HEK293 (cell line): ENCODE results near the gene PKP3.

ENCODE experiments used
- GLIS2 ChIP-seq: fragments of 450-650 bp; formaldehyde crosslinking; IDR thresholded peaks from 2 replicates; pipeline ENCODE4 v1.5.1; 2016; ENCODE audit warnings: missing biosample characterization, missing genetic modification characterization
- KLF10 ChIP-seq: fragments of 450-650 bp; IDR thresholded peaks from 2 replicates; pipeline ENCODE4 v1.5.1; 2018; ENCODE audit warnings: missing biosample characterization, mild to moderate bottlenecking, missing genetic modification characterization
- ZBTB17 ChIP-seq: fragments of 450-650 bp; formaldehyde crosslinking; IDR thresholded peaks from 2 replicates; pipeline ENCODE4 v1.5.1; 2016; ENCODE audit warnings: missing biosample characterization, missing genetic modification characterization
- ZNF223 ChIP-seq: fragments of 450-650 bp; formaldehyde crosslinking; IDR thresholded peaks from 2 replicates; pipeline ENCODE4 v1.5.1; 2016; ENCODE audit warnings: missing biosample characterization, missing genetic modification characterization
- ZNF404 ChIP-seq: fragments of 450-650 bp; formaldehyde crosslinking; IDR thresholded peaks from 2 replicates; pipeline ENCODE4 v1.5.1; 2017; ENCODE audit warnings: missing biosample characterization, missing genetic modification characterization
- ZNF48 ChIP-seq: fragments of 450-650 bp; formaldehyde crosslinking; IDR thresholded peaks from 2 replicates; pipeline ENCODE4 v1.5.1; 2016; ENCODE audit warnings: missing biosample characterization, missing genetic modification characterization
- TF ChIP-seq, protein P1 (sequence below): fragments of 450-650 bp; formaldehyde crosslinking; IDR thresholded peaks from 2 replicates; pipeline ENCODE4 v1.5.1; 2016; ENCODE audit warnings: missing biosample characterization, missing genetic modification characterization, low read depth
- TF ChIP-seq, protein P2 (sequence below): fragments of 450-650 bp; formaldehyde crosslinking; IDR thresholded peaks from 2 replicates; pipeline ENCODE4 v1.5.1; 2016; ENCODE audit warnings: missing biosample characterization, missing genetic modification characterization

DNA sequence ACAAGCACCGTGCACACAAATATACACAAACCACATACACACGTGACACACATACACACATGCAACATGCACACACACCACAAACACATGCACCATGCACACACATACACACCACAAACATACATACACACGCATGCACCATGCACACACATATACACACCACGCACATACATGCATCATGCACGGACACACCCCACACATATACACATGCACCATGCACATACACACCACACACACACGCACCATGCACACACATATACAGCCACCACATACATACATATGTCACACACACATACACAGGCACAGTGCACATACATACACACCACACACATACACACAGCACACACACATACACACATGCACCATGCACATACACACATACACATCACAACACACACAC is 37.4 kb upstream of the PKP3 start:
- TF ChIP-seq GLIS2 (tag by site-specific recombination) (no peak), KLF10 (tag by site-specific recombination) (no peak), ZNF404 (no peak), ZBTB17 (tag by site-specific recombination) (no peak), ZNF223 (tag by site-specific recombination) (no peak), ZNF48 (no peak)
- TF ChIP-seq, protein P1, sequence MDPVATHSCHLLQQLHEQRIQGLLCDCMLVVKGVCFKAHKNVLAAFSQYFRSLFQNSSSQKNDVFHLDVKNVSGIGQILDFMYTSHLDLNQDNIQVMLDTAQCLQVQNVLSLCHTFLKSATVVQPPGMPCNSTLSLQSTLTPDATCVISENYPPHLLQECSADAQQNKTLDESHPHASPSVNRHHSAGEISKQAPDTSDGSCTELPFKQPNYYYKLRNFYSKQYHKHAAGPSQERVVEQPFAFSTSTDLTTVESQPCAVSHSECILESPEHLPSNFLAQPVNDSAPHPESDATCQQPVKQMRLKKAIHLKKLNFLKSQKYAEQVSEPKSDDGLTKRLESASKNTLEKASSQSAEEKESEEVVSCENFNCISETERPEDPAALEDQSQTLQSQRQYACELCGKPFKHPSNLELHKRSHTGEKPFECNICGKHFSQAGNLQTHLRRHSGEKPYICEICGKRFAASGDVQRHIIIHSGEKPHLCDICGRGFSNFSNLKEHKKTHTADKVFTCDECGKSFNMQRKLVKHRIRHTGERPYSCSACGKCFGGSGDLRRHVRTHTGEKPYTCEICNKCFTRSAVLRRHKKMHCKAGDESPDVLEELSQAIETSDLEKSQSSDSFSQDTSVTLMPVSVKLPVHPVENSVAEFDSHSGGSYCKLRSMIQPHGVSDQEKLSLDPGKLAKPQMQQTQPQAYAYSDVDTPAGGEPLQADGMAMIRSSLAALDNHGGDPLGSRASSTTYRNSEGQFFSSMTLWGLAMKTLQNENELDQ (tag by site-specific recombination): no peak
- TF ChIP-seq, protein P2, sequence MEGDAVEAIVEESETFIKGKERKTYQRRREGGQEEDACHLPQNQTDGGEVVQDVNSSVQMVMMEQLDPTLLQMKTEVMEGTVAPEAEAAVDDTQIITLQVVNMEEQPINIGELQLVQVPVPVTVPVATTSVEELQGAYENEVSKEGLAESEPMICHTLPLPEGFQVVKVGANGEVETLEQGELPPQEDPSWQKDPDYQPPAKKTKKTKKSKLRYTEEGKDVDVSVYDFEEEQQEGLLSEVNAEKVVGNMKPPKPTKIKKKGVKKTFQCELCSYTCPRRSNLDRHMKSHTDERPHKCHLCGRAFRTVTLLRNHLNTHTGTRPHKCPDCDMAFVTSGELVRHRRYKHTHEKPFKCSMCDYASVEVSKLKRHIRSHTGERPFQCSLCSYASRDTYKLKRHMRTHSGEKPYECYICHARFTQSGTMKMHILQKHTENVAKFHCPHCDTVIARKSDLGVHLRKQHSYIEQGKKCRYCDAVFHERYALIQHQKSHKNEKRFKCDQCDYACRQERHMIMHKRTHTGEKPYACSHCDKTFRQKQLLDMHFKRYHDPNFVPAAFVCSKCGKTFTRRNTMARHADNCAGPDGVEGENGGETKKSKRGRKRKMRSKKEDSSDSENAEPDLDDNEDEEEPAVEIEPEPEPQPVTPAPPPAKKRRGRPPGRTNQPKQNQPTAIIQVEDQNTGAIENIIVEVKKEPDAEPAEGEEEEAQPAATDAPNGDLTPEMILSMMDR: no peak
